Fibroblast of lung (primary cell): Measurements from ENCODE around the gene CPA1.

Experiments
- EZH2 ChIP-seq: IDR thresholded peaks from 2 replicates; pipeline ENCODE4 v1.5.1; 2012; ENCODE audit warnings: low read length, control low read depth, mild to moderate bottlenecking; ENCODE audit errors: missing control alignments
- TF ChIP-seq, protein P1 (sequence below), 2 donors: IDR thresholded peaks in 1 of 2; conservative IDR thresholded peaks in 1 of 2; 1 replicate in 1 of 2; 2 replicates in 1 of 2; pipeline ENCODE4 v1.5.1; 2011 to 2012; ENCODE audit warnings: low read length in 2 of 2, control low read depth in 1 of 2, inconsistent platforms in 1 of 2, low read depth in 1 of 2, mild to moderate bottlenecking in 1 of 2

DNA sequence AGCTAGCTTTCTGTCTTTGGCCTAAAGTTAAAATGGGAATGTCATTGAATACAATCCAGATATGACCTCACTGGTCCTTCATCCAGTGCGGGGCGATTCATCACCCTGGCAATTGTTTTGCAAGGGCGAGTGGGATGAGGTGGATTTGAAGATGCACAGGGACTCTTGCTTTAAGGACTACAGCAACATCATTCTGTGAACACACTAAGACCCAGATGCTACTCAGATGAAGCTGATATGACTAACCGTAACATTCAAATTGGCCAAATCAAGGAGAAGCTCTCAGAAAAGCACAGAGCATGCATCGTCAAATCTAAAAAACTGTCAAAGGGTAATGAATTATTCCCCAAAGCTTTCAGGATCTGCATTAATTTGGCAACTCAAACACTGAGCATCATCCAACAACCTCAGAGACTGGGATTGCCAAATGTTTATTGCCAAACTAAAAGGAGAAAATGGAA lies 12.8 kb downstream of the CPA1 start:
- TF ChIP-seq, protein P1, sequence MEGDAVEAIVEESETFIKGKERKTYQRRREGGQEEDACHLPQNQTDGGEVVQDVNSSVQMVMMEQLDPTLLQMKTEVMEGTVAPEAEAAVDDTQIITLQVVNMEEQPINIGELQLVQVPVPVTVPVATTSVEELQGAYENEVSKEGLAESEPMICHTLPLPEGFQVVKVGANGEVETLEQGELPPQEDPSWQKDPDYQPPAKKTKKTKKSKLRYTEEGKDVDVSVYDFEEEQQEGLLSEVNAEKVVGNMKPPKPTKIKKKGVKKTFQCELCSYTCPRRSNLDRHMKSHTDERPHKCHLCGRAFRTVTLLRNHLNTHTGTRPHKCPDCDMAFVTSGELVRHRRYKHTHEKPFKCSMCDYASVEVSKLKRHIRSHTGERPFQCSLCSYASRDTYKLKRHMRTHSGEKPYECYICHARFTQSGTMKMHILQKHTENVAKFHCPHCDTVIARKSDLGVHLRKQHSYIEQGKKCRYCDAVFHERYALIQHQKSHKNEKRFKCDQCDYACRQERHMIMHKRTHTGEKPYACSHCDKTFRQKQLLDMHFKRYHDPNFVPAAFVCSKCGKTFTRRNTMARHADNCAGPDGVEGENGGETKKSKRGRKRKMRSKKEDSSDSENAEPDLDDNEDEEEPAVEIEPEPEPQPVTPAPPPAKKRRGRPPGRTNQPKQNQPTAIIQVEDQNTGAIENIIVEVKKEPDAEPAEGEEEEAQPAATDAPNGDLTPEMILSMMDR (conservative IDR thresholded peaks at IDR 0.05 in 1 of 2, IDR thresholded peaks at IDR 0.05 in 1 of 2; ENCODE audit: low read depth in 1 of 2, low read length in 2 of 2), result no peak
- TF ChIP-seq EZH2, result no peak
